ENCODE measurements around the gene BIRC6. TPM values are rescaled to one million over a fixed set of nuclear protein-coding genes. Genes with fewer than 3 reads are reported as not detected.

BIRC6 gene
- polyA plus RNA-seq, 2 of the 4 experiments (the other 2 are of a cell fraction): 21.0 to 111 TPM

GRCh38 chr2:32611771-32612170 is 254.9 kb downstream of the BIRC6 start:
- DNase-seq (ENCODE audit: low read depth in 1 of 2, low spot score in 1 of 2) (no peak), ATAC-seq (no peak), FAIRE-seq (no peak)
- no peaks in the 10 kb centered on the region for H3K9me3 ChIP-seq
- no peak overlapping the region for H3K4me3 ChIP-seq
- TF ChIP-seq CTCF (IDR thresholded peaks at IDR 0.05) (no peak), POLR2A (IDR thresholded peaks at IDR 0.05; ENCODE audit: low read length) (no peak), BCL3 (IDR thresholded peaks at IDR 0.05) (no peak), E2F6 (IDR thresholded peaks at IDR 0.05; ENCODE audit: borderline replicate concordance, low read depth) (no peak)
- no peak overlapping the region for H3K27ac ChIP-seq
- ChIA-PET CTCF (no interaction called here), POLR2A (no interaction called here)
- no peak overlapping the region for H3K4me2 ChIP-seq
- no peaks in the 10 kb centered on the region for H3K4me1 ChIP-seq
- WGBS (ENCODE audit: missing lambda C conversion rate): 96% methylated on average over 1 of the region's 1 CpG

- no peak overlapping the region for H3K27ac ChIP-seq
- H3K4me2 ChIP-seq: no peak overlapping the region
- H3K4me3 ChIP-seq: no peak overlapping the region
- H3K4me1 ChIP-seq: no peaks in the 10 kb centered on the region
- FAIRE-seq (no peak), DNase-seq (ENCODE audit: low read depth in 1 of 2, low spot score in 1 of 2) (no peak), ATAC-seq (no peak)
- no peaks in the 10 kb centered on the region for H3K9me3 ChIP-seq
- no peak for TF ChIP-seq RARB (CRISPR knock-in tag; IDR thresholded peaks at IDR 0.05)
- no peak for TF ChIP-seq CHD4 (IDR thresholded peaks at IDR 0.05; ENCODE audit: borderline replicate concordance)
- no peak for TF ChIP-seq REST (IDR thresholded peaks at IDR 0.05)
- ChIA-PET CTCF (interaction anchor here (1.6 kb wide), 1 partner anchor 7 kb away, joined by 4 read pairs; no protein-coding TSS in a partner anchor), POLR2A (no interaction called here)
- 91% methylated on average over 1 of the region's 1 CpG for WGBS (ENCODE audit: missing lambda C conversion rate)
These were observed 257.3 kb downstream of the BIRC6 start for GRCh38 chr2:32614084-32614483.

GRCh38 chr2:32617599-32618189 is 260.9 kb downstream of the BIRC6 start:
- Histone ChIP-seq H3K4me3 (no peak overlapping the region), H3K27ac (no peak overlapping the region), H3K4me2 (no peak overlapping the region), H3K9me3 (no peaks in the 10 kb centered on the region), H3K4me1 (no peaks in the 10 kb centered on the region)
- DNase-seq (ENCODE audit: low read depth in 1 of 2, low spot score in 1 of 2) (no peak), ATAC-seq (no peak), FAIRE-seq (no peak)
- ChIA-PET CTCF (no interaction called here), POLR2A (no interaction called here)
- 90% methylated on average over 5 of the region's 5 CpGs for WGBS (ENCODE audit: missing lambda C conversion rate)
- TF ChIP-seq CHD2 (IDR thresholded peaks at IDR 0.05; ENCODE audit: low read length, partially characterized antibody): no peak

- no peak for DNase-seq (ENCODE audit: low read depth in 1 of 2, low spot score in 1 of 2)
- 91% methylated on average over 2 of the region's 2 CpGs for whole genome bisulfite sequencing (ENCODE audit: missing lambda C conversion rate)
- FAIRE-seq: no peak
- Histone ChIP-seq H3K4me1 (no peaks in the 10 kb centered on the region), H3K4me3 (no peak overlapping the region), H3K27ac (no peak overlapping the region), H3K4me2 (no peak overlapping the region), H3K9me3 (no peaks in the 10 kb centered on the region)
- CTCF ChIA-PET: interaction anchor here (1.4 kb wide), 1 partner anchor 70 kb away, joined by 3 read pairs; no protein-coding TSS in a partner anchor
- POLR2A ChIA-PET: interaction anchor here (0.5 to 0.7 kb wide), 2 partner anchors 611 to 789 kb away, joined by 3 to 6 read pairs; no protein-coding TSS in a partner anchor
- ATAC-seq: no peak
- TF ChIP-seq EP300 (IDR thresholded peaks at IDR 0.05): no peak
- no peak for TF ChIP-seq ELK1 (IDR thresholded peaks at IDR 0.05; ENCODE audit: low read depth, low read length)
- TF ChIP-seq CHD2 (IDR thresholded peaks at IDR 0.05; ENCODE audit: low read length, partially characterized antibody): no peak
- TF ChIP-seq JUNB (IDR thresholded peaks at IDR 0.05): no peak
- no peak for TF ChIP-seq ESRRA (IDR thresholded peaks at IDR 0.05; ENCODE audit: borderline replicate concordance, low read length)
- TF ChIP-seq NR3C1 (IDR thresholded peaks at IDR 0.05): no peak
- TF ChIP-seq FOSB (CRISPR knock-in tag; IDR thresholded peaks at IDR 0.05): no peak
- TF ChIP-seq CTCF (IDR thresholded peaks at IDR 0.05): no peak
- TF ChIP-seq NPAS2 (CRISPR knock-in tag; IDR thresholded peaks at IDR 0.05; ENCODE audit: borderline replicate concordance): no peak
These were observed 265.9 kb downstream of the BIRC6 start for GRCh38 chr2:32622570-32623310.
